ENCODE data around the gene KRT75. TPM values are rescaled to one million over a fixed set of nuclear protein-coding genes. Genes with fewer than 3 reads are reported as not detected.

The KRT75 gene
- total and polyA plus RNA-seq, 2 donors (not counting 3 experiments of a cell fraction or from before 2014, with no cell fraction given) = not detected

DNA sequence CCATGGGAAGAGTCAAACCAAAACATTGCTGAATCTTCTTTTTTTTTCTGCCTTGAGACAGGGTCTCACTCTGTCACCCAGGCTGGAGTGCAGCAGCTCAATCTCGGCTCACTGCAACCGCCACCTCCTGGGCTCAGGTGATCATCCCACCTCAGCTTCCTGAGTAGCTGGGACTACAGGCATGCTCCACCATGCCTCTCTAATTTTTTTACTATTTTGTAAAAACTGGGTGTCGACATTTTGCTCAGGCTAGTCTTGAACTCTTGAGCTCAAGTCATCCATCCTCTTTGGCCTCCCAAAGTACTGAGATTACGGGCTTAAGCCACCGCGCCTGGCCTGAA is 1.5 kb upstream of the KRT75 start:
- H3K36me3 ChIP-seq (ENCODE audit: control insufficient read depth in 2 of 2, extremely low read depth in 1 of 2, insufficient read depth in 2 of 2, low read length in 2 of 2) = no peaks in the 10 kb centered on the region
- H3K27me3 ChIP-seq (ENCODE audit: control insufficient read depth in 2 of 2, insufficient read depth in 2 of 2, low read length in 2 of 2) = no peaks in the 10 kb centered on the region
- H3K9me1 ChIP-seq (replicated peaks; ENCODE audit: control insufficient read depth, extremely low read depth, insufficient read depth, low read length) = no peaks in the 10 kb centered on the region
- no peak overlapping the region for H3K4me3 ChIP-seq (replicated peaks in 1 of 3; ENCODE audit: insufficient read depth in 1 of 3, low read depth in 1 of 3, low read length in 3 of 3)
- H3K4me1 ChIP-seq (ENCODE audit: control insufficient read depth, extremely low read depth, insufficient read depth, low read length) = no peaks in the 10 kb centered on the region
- dilution Hi-C loops (cut with MboI; ENCODE audit: extremely low pct_ligation_motif_present, low sequenced_read_pairs) (no loop called here), intact Hi-C loops (cut with micrococcal nuclease) (no loop called here)
- H3K79me2 ChIP-seq (ENCODE audit: control insufficient read depth, insufficient read depth, low read length) = no peaks in the 10 kb centered on the region
- DNase-seq (ENCODE audit: low read depth, low spot score) (no peak), FAIRE-seq (no peak)
- H3K9me3 ChIP-seq (replicated peaks; ENCODE audit: control insufficient read depth, insufficient read depth, low read length) = no peaks in the 10 kb centered on the region
- H3K4me2 ChIP-seq (ENCODE audit: insufficient read depth, low read length) = no peak overlapping the region
- H2AFZ ChIP-seq (ENCODE audit: low read depth, low read length) = no peak overlapping the region
- no peak overlapping the region for H3K27ac ChIP-seq (ENCODE audit: insufficient read depth, low read depth, low read length)
- TF ChIP-seq POLR2AphosphoS5 (IDR thresholded peaks at IDR 0.05; ENCODE audit: insufficient read depth, low read depth, low read length) = no peak
- no peak for TF ChIP-seq POLR2A (IDR thresholded peaks at IDR 0.05; ENCODE audit: low read depth, low read length)
- TF ChIP-seq MYC (IDR thresholded peaks at IDR 0.05; ENCODE audit: low read depth, low read length) = no peak
- TF ChIP-seq MAX (IDR thresholded peaks at IDR 0.05; ENCODE audit: insufficient read depth, insufficient read length) = no peak
- TF ChIP-seq EZH2 (IDR thresholded peaks at IDR 0.05; ENCODE audit: borderline replicate concordance, low read depth, low read length, severe bottlenecking) = no peak
- no peak for TF ChIP-seq FOS (IDR thresholded peaks at IDR 0.05; ENCODE audit: borderline replicate concordance, insufficient read depth, low read length)
- TF ChIP-seq GATA2 (IDR thresholded peaks at IDR 0.05; ENCODE audit: insufficient read depth, insufficient read length, low read depth, low read length) = no peak
- no peak for TF ChIP-seq JUN (IDR thresholded peaks at IDR 0.05; ENCODE audit: borderline replicate concordance, insufficient read depth, insufficient read length, low read depth)
- TF ChIP-seq, protein P1, sequence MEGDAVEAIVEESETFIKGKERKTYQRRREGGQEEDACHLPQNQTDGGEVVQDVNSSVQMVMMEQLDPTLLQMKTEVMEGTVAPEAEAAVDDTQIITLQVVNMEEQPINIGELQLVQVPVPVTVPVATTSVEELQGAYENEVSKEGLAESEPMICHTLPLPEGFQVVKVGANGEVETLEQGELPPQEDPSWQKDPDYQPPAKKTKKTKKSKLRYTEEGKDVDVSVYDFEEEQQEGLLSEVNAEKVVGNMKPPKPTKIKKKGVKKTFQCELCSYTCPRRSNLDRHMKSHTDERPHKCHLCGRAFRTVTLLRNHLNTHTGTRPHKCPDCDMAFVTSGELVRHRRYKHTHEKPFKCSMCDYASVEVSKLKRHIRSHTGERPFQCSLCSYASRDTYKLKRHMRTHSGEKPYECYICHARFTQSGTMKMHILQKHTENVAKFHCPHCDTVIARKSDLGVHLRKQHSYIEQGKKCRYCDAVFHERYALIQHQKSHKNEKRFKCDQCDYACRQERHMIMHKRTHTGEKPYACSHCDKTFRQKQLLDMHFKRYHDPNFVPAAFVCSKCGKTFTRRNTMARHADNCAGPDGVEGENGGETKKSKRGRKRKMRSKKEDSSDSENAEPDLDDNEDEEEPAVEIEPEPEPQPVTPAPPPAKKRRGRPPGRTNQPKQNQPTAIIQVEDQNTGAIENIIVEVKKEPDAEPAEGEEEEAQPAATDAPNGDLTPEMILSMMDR (IDR thresholded peaks at IDR 0.05; ENCODE audit: extremely low read depth in 1 of 2, insufficient read depth in 1 of 2, low read depth in 1 of 2, low read length in 2 of 2) = no peak
- POLR2A ChIA-PET = no interaction called here
- no peaks in the 10 kb centered on the region for H4K20me1 ChIP-seq (replicated peaks; ENCODE audit: control insufficient read depth, extremely low read depth, insufficient read depth, low read length)
- CTCF ChIA-PET = no interaction called here
- no peak overlapping the region for H3K9ac ChIP-seq (replicated peaks; ENCODE audit: extremely low read depth, insufficient read depth, low read length)
- BruUV-seq (replicated peaks) = no TSS peak

Data from endothelial cell of umbilical vein (primary cell).